Heart right ventricle (tissue), 16 donors: ENCODE measurements around the gene GPI. TPM values are rescaled to one million over a fixed set of nuclear protein-coding genes. Genes with fewer than 3 reads are reported as not detected.
"Not testable (repeated sequence)": the region's sequence is repeated elsewhere in the genome, so short reads cannot be mapped to it uniquely, and the experiment has no call there.

Source experiments
- ATAC-seq, 8 donors: fragments of 200-7000 bp; cut with Tn5 transposase; one replicate each; pipeline ENCODE4 v1.9.1; 2020; ENCODE audit warnings: mild to moderate bottlenecking in 8 of 8, moderate library complexity in 8 of 8, moderate number of reproducible peaks in 1 of 8
- DNase-seq, 2 donors: peaks; one replicate each; pipeline ENCODE4 v3.0.0-alpha.2; 2020
- H3K27ac ChIP-seq, 10 donors: fragments of 200-600 bp; sonication (generic) in 2 of 10; one replicate each; pipeline versions ENCODE4 v1.5.0 to v1.8.0; 2020 to 2022; ENCODE audit warnings: mild to moderate bottlenecking in 3 of 10
- H3K27me3 ChIP-seq, 7 donors: fragments of 200-600 bp; one replicate each; pipeline ENCODE4 v1.8.0; 2021 to 2022; ENCODE audit warnings: mild to moderate bottlenecking in 2 of 7
- H3K36me3 ChIP-seq, 9 donors: fragments of 200-600 bp; sonication (generic) in 1 of 9; one replicate each; pipeline versions ENCODE4 v1.5.0 to v1.8.0; 2020 to 2022; ENCODE audit warnings: mild to moderate bottlenecking in 2 of 9
- H3K4me1 ChIP-seq, 9 donors: fragments of 200-600 bp; sonication (generic) in 1 of 9; one replicate each; pipeline versions ENCODE4 v1.5.0 to v1.8.0; 2020 to 2022; ENCODE audit warnings: mild to moderate bottlenecking in 4 of 9
- H3K4me3 ChIP-seq, 10 donors: fragments of 200-600 bp; sonication (generic) in 2 of 10; one replicate each; pipeline versions ENCODE4 v1.5.0 to v1.8.0; 2020 to 2022; ENCODE audit warnings: mild to moderate bottlenecking in 7 of 10, moderate library complexity in 2 of 10
- H3K9me3 ChIP-seq, 11 donors: fragments of 200-600 bp in 10 of 11; sonication (generic) in 2 of 11; one replicate each; pipeline versions ENCODE4 v1.5.0 to v1.8.0; 2013 to 2022; ENCODE audit warnings: mild to moderate bottlenecking in 2 of 11, control low read depth in 1 of 11, moderate library complexity in 1 of 11
- WGBS, 2 donors: extraction: QIAGEN DNeasy Blood & Tissue Kit; methylation state at CpG; one replicate each; pipeline ENCODE4 v1.1.7; 2013; ENCODE audit warnings: inconsistent platforms in 1 of 2; 5-methylcytosine and 5-hydroxymethylcytosine counted together
- intact Hi-C, 10 donors: fragments of 100-400 bp; cut with DNase I; formaldehyde crosslinking; loops; one replicate each; pipeline versions ENCODE4 v1.11.1 to v1.14.2; 2022
- polyA plus RNA-seq, 2 donors: library from polyadenylated mRNA; stranded (reverse); fragments of 200-250 nt; gene quantifications; one replicate each; pipeline ENCODE4 v1.2.3, GENCODE V29; 2013
- total RNA-seq, 10 donors: library from RNA; stranded (reverse); fragmentation: NEBNext Ultra II Directional in 3 of 10; extraction: Animal tissue kit (Norgen Biotek cat#: 25700) in 3 of 10; gene quantifications; one replicate each; pipeline versions ENCODE4 v1.2.1 to v1.2.4, GENCODE V29; 2021 to 2023
- TF ChIP-seq, protein P1 (sequence below), 9 donors: fragments of 200-600 bp; sonication (generic) in 2 of 9; IDR thresholded peaks; one replicate each; pipeline versions ENCODE4 v1.5.0 to v1.8.0; 2021 to 2022; ENCODE audit warnings: antibody characterized with exemption in 9 of 9, mild to moderate bottlenecking in 5 of 9, moderate library complexity in 1 of 9
- donor health status: Arrhythmogenic right ventricular cardiomyopathy.
- donor health status: ischemic (EF 13 %, LVEDD 7.1; RV severe dilation, severe dysfunction).
- donor health status: healthy with polysubstance abuse.
- donor health status: DM: no; HTN: yes; CAD: no.
- donor health status: DM: no; HTN: no; CAD: no.
- donor health status: ischemic (EF 25% LVEDD 6.9; RV normal size, moderate dysfunction).
- donor health status: ischemic (EF 25% LVEDD 5.7; RV mildly dilated, moderate dysfunction).
- donor health status: healthy.
- donor health status: DM: yes; HTN: yes; CAD: no.
- donor health status: Ischemic cardiomyopathy.
- donor health status: ischemic (EF 35%, LVEDD 5.7; RV mildly dilated, moderate dysfunction).
- donor health status: nonischemic (EF 11% LVEDD 7.7; RV severe dilation, severe dysfunction).
- donor health status: DM: yes; HTN: yes; CAD: no.
- donor health status: PGD.
- donor health status: ischemic (EF 29% LVEDD 5.4; RV normal size, mild dysfunction).
- donor health status: nonischemic (EF 23%, LVEDD 6.1; RV moderate dilation, normal function).

The GPI gene
- total and polyA plus RNA-seq, 12 donors: 178 to 711 (median 558) TPM

DNA sequence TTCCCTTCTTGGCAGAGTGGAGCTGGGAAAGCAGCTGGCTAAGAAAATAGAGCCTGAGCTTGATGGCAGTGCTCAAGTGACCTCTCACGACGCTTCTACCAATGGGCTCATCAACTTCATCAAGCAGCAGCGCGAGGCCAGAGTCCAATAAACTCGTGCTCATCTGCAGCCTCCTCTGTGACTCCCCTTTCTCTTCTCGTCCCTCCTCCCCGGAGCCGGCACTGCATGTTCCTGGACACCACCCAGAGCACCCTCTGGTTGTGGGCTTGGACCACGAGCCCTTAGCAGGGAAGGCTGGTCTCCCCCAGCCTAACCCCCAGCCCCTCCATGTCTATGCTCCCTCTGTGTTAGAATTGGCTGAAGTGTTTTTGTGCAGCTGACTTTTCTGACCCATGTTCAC is 34.9 kb downstream of the GPI start:
- 77 to 79% methylated on average over 9 of the region's 9 CpGs for WGBS, 2 donors
- no peak overlapping the region for H3K4me3 ChIP-seq
- ATAC-seq (no peak), DNase-seq (no peak)
- TF ChIP-seq, protein P1, sequence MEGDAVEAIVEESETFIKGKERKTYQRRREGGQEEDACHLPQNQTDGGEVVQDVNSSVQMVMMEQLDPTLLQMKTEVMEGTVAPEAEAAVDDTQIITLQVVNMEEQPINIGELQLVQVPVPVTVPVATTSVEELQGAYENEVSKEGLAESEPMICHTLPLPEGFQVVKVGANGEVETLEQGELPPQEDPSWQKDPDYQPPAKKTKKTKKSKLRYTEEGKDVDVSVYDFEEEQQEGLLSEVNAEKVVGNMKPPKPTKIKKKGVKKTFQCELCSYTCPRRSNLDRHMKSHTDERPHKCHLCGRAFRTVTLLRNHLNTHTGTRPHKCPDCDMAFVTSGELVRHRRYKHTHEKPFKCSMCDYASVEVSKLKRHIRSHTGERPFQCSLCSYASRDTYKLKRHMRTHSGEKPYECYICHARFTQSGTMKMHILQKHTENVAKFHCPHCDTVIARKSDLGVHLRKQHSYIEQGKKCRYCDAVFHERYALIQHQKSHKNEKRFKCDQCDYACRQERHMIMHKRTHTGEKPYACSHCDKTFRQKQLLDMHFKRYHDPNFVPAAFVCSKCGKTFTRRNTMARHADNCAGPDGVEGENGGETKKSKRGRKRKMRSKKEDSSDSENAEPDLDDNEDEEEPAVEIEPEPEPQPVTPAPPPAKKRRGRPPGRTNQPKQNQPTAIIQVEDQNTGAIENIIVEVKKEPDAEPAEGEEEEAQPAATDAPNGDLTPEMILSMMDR (IDR thresholded peaks at IDR 0.05): no peak
- H3K27ac ChIP-seq: no peak overlapping the region
- H3K36me3 ChIP-seq: peaks cover 0 to 69% (median 47%) of the 10 kb centered on the region in 9 donors
- intact Hi-C loops: no loop called here
- H3K4me1 ChIP-seq: peaks cover 0 to 10% (median 4%) of the 10 kb centered on the region in 9 donors
- H3K27me3 ChIP-seq: no peaks in the 10 kb centered on the region
- H3K9me3 ChIP-seq: no peaks in the 10 kb centered on the region

DNA sequence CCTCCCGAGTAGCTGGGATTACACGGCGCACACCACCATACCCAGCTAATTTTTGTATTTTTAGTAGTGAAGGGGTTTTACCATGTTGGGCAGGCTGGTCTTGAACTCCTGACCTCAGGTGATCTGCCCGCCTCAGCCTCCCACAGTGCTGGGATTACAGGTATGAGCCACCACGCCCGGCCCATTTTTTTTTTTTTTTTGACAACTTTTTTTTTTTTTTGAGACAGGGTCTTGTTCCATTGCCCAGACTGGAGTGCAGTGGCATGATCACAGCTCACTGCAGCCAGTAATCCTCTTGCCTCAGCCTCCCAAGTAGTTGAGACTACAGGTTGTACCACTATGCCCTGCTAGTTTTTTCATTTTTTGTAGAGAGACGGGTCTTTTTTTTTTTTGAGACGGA is 35.8 kb downstream of the GPI start:
- H3K36me3 ChIP-seq: peaks cover 0 to 59% (median 40%) of the 10 kb centered on the region in 9 donors
- 93 to 97% methylated on average over 8 of the region's 8 CpGs for WGBS, 2 donors
- DNase-seq, H3K27ac ChIP-seq, intact Hi-C loops, H3K9me3 ChIP-seq, H3K27me3 ChIP-seq, ATAC-seq, H3K4me3 ChIP-seq: not testable (repeated sequence)
- peaks cover 0 to 14% (median 7%) of the 10 kb centered on the region in 9 donors for H3K4me1 ChIP-seq

DNA sequence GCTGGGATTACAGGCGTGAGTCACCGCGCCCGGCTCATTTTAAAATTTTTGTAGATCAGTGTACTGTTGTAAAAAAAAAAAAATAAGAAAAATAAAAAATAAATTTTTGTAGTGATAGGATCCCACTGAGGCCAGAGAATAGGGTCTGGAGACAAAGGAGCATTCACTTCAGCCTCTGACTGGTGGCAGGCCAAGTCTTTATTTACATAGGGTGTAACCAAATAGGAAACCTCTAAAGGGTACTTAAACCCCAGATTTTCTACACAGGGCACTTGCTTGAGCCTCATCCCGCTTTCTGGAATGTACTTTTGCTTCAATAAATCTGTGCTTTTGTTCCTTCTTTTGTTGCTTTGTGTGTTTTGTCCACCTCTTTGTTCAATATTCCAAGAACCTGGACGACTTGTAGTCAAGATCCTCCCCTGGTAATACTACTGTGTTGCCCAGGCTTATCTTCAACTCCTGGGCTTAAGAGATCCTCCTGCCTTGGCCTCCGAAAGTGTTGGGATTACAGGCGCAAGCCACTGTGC is 37.1 kb downstream of the GPI start:
- 92 to 95% methylated on average over 8 of the region's 8 CpGs for WGBS, 2 donors
- Histone ChIP-seq H3K27ac (no peak overlapping the region), H3K4me3 (no peak overlapping the region), H3K27me3 (no peaks in the 10 kb centered on the region), H3K9me3 (no peaks in the 10 kb centered on the region), H3K4me1 (peaks cover 0 to 14% (median 7%) of the 10 kb centered on the region in 9 donors), H3K36me3 (peaks cover 0 to 47% (median 30%) of the 10 kb centered on the region in 9 donors)
- DNase-seq: no peak
- intact Hi-C loops: no loop called here
- ATAC-seq: no peak
- TF ChIP-seq, protein P1 (IDR thresholded peaks at IDR 0.05): no peak

DNA sequence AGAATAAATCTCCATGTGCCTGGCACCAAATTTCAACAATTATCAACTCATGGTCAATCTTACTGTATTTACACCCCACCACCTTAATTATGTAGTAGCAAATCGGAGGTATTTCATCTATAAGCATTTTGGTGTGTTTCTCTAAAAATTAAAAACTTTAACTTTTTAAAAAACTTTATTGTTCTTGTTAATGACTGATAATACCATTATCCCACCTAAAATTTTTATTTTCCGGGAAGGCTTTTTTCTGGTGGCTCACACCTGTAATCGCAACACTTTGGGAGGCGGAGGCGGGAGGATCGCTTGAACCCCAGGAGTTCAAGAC is 38.8 kb downstream of the GPI start:
- Histone ChIP-seq H3K4me3 (peak overlapping the region; percentile 75 to 96 (median 89)), H3K36me3 (peaks cover 0 to 39% (median 22%) of the 10 kb centered on the region in 9 donors), H3K9me3 (no peaks in the 10 kb centered on the region), H3K4me1 (peaks cover 0 to 14% (median 7%) of the 10 kb centered on the region in 9 donors), H3K27me3 (no peaks in the 10 kb centered on the region), H3K27ac (peak overlapping the region in 9 of 10 donors; percentile 37 to 78 (median 51))
- 33 to 40% methylated on average over 6 of the region's 6 CpGs for WGBS, 2 donors
- ATAC-seq (no peak), DNase-seq (no peak)
- TF ChIP-seq, protein P1 (IDR thresholded peaks at IDR 0.05): no peak
- intact Hi-C loops: no loop called here

DNA sequence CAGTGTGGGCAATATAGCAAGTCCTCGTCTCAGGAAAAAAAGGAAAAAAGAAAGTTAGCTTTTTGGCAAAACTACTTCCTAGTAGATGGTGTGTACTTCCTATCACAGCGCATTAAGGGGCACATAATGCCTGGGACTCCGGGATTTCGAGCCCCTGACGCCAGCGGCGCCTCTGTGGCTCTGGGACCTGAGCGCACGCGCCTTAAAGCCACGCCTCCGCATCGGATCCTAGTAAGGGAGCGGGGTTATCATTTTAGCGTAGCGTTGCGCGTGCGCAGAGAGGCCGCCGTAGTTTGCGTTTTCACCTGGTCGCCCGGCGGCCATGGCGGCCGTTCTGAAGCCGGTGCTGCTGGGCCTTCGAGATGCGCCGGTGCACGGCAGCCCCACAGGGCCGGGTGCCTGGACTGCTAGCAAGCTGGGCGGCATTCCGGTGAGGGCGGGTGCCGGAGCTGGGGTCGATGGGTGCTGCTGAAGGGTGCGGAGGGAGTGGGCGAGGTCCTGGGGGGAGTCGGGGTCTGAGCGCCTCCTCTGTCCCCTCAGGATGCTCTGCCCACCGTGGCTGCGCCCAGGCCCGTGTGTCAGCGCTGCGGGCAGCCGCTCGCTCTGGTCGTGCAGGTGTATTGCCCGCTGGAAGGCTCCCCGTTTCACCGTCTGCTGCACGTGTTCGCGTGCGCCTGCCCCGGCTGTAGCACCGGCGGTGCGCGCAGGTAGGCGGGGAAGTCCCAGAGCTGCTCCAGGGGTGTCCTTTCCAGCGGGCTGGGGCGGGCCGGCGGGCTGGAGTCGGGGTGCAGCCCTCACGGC is 39.3 kb downstream of the GPI start, which contains the start of gene PDCD2L:
Gene PDCD2L, plus strand, starts transcription at position 291 of the 801 bp plus-strand sequence. Its CDS starts 32 bp downstream, at position 323.
- WGBS, 2 donors: 0 to 1% methylated on average over 69 of the region's 69 CpGs
- DNase-seq (peak; percentile 93 to 94), ATAC-seq (peak; percentile 85 to 96 (median 94))
- intact Hi-C loops: no loop called here
- Histone ChIP-seq H3K36me3 (peaks cover 0 to 39% (median 16%) of the 10 kb centered on the region in 9 donors), H3K4me3 (peak within 1 kb of the TSS; percentile 75 to 96 (median 89)), H3K9me3 (no peaks in the 10 kb centered on the region), H3K27me3 (no peaks in the 10 kb centered on the region), H3K4me1 (peaks cover 0 to 14% (median 7%) of the 10 kb centered on the region in 9 donors), H3K27ac (peak within 1 kb of the TSS in 9 of 10 donors; percentile 37 to 78 (median 51))
- TF ChIP-seq, protein P1 (IDR thresholded peaks at IDR 0.05): peak in 1 of 9 donors; percentile 3
